ENCODE measurements around the gene GPSM1. TPM values are rescaled to one million over a fixed set of nuclear protein-coding genes. Genes with fewer than 3 reads are reported as not detected.

Gene GPSM1
- total RNA-seq, 1 experiment from 2014 or later, result 14.2 TPM

GRCh38 chr9:136300016-136300545, 27.3 kb upstream of the GPSM1 start:
- ATAC-seq, result no peak
- POLR2A ChIA-PET, result no interaction called here
- Mint-ChIP-seq H3K4me1 (peaks cover 3% of the 10 kb centered on the region), H3K9me3 (no peaks in the 10 kb centered on the region), H3K4me3 (no peak overlapping the region), H3K27me3 (ENCODE audit: low read depth) (no peaks in the 10 kb centered on the region), H3K36me3 (no peaks in the 10 kb centered on the region), H3K27ac (no peak overlapping the region)
- DNase-seq (ENCODE audit: low spot score), result no peak
- CTCF ChIA-PET, result interaction anchor here (0.6 to 1.6 kb wide), 7 partner anchors 16 to 161 kb away, joined by 3 to 5 read pairs (median 3); no protein-coding TSS in a partner anchor
- TF ChIP-seq JAZF1 (CRISPR knock-in tag; IDR thresholded peaks at IDR 0.05) (no peak), MYBL2 (CRISPR knock-in tag; IDR thresholded peaks at IDR 0.05) (no peak), FOXK1 (CRISPR knock-in tag; IDR thresholded peaks at IDR 0.05) (no peak), CTCF (IDR thresholded peaks at IDR 0.05) (no peak), IRF2 (CRISPR knock-in tag; IDR thresholded peaks at IDR 0.05; ENCODE audit: borderline replicate concordance, low read depth) (no peak), JUN (CRISPR knock-in tag; IDR thresholded peaks at IDR 0.05) (no peak), ZSCAN18 (CRISPR knock-in tag; IDR thresholded peaks at IDR 0.05) (no peak), GABPB1 (CRISPR knock-in tag; IDR thresholded peaks at IDR 0.05) (no peak), CDX4 (CRISPR knock-in tag; IDR thresholded peaks at IDR 0.05; ENCODE audit: borderline replicate concordance) (no peak), FOXP1 (CRISPR knock-in tag; IDR thresholded peaks at IDR 0.05; ENCODE audit: borderline replicate concordance) (no peak), ZNF423 (CRISPR knock-in tag; IDR thresholded peaks at IDR 0.05) (no peak), KAT7 (CRISPR knock-in tag; IDR thresholded peaks at IDR 0.05; ENCODE audit: borderline replicate concordance) (no peak), NR3C1 (CRISPR knock-in tag; conservative IDR thresholded peaks at IDR 0.05; ENCODE audit: low read depth) (no peak), NFATC4 (CRISPR knock-in tag; IDR thresholded peaks at IDR 0.05) (no peak), ZNF671 (CRISPR knock-in tag; IDR thresholded peaks at IDR 0.05) (no peak), SP1 (CRISPR knock-in tag; conservative IDR thresholded peaks at IDR 0.05) (no peak), TEAD1 (CRISPR knock-in tag; IDR thresholded peaks at IDR 0.05) (no peak)

GRCh38 chr9:136300866-136301265, 26.5 kb upstream of the GPSM1 start:
- Mint-ChIP-seq H3K27ac (no peak overlapping the region), H3K4me1 (peaks cover 3% of the 10 kb centered on the region), H3K27me3 (ENCODE audit: low read depth) (no peaks in the 10 kb centered on the region), H3K4me3 (no peak overlapping the region), H3K9me3 (no peaks in the 10 kb centered on the region), H3K36me3 (no peaks in the 10 kb centered on the region)
- POLR2A ChIA-PET, result no interaction called here
- DNase-seq (ENCODE audit: low spot score), result no peak
- ATAC-seq, result no peak
- TF ChIP-seq IRF2 (CRISPR knock-in tag; IDR thresholded peaks at IDR 0.05; ENCODE audit: borderline replicate concordance, low read depth) (no peak), RORB (CRISPR knock-in tag; IDR thresholded peaks at IDR 0.05) (no peak), PREB (CRISPR knock-in tag; IDR thresholded peaks at IDR 0.05; ENCODE audit: borderline replicate concordance) (no peak), ATF6 (CRISPR knock-in tag; IDR thresholded peaks at IDR 0.05) (no peak), HMGA2 (CRISPR knock-in tag; IDR thresholded peaks at IDR 0.05) (no peak), CDX4 (CRISPR knock-in tag; IDR thresholded peaks at IDR 0.05; ENCODE audit: borderline replicate concordance) (no peak)
- CTCF ChIA-PET, result interaction anchor here (0.6 to 1.6 kb wide), 6 partner anchors 17 to 371 kb away, joined by 3 to 5 read pairs (median 3); no protein-coding TSS in a partner anchor

Measured in WTC11 (cell line).